NOMO-1 (cell line): Measurements from ENCODE around the gene TAGLN.
"Not testable (repeated sequence)": the region's sequence is repeated elsewhere in the genome, so short reads cannot be mapped to it uniquely, and the experiment has no call there.

Experiments
- DNase-seq, 2 experiments: peaks; one replicate each; lab custom pipeline; 2025; ENCODE audit not compliant: unreplicated experiment in 2 of 2; lab: John Stamatoyannopoulos, UW

Gene TAGLN

GRCh38 chr11:117195258-117195657 lies 3.9 kb upstream of the TAGLN start:
- no peak for DNase-seq

GRCh38 chr11:117195761-117196160 lies 3.4 kb upstream of the TAGLN start:
- no peak for DNase-seq

GRCh38 chr11:117197006-117197405 lies 2.2 kb upstream of the TAGLN start:
- DNase-seq: no peak

GRCh38 chr11:117197516-117198456 lies 1.4 kb upstream of the TAGLN start:
- DNase-seq: no peak

GRCh38 chr11:117198613-117199012 lies 557 bp upstream of the TAGLN start:
- DNase-seq: no peak

- DNase-seq: no peak
Measured at GRCh38 chr11:117199916-117200812, 994 bp downstream of the TAGLN start.

- DNase-seq: no peak
Measured at GRCh38 chr11:117200813-117201657, 1.9 kb downstream of the TAGLN start.

GRCh38 chr11:117201658-117202305 lies 2.6 kb downstream of the TAGLN start:
- no peak for DNase-seq

- DNase-seq: no peak
Measured at GRCh38 chr11:117202386-117203068, 3.4 kb downstream of the TAGLN start.

GRCh38 chr11:117203069-117203407 lies 3.9 kb downstream of the TAGLN start:
- no peak for DNase-seq

GRCh38 chr11:117204283-117205080 lies 5.3 kb downstream of the TAGLN start:
- DNase-seq: no peak

GRCh38 chr11:117205211-117205818 lies 6.1 kb downstream of the TAGLN start:
- no peak for DNase-seq

- not testable (repeated sequence) for DNase-seq
Measured at GRCh38 chr11:117206111-117206510, 6.9 kb downstream of the TAGLN start.

- not testable (repeated sequence) for DNase-seq
Measured at GRCh38 chr11:117206859-117207258, 7.7 kb downstream of the TAGLN start.

- not testable (repeated sequence) for DNase-seq
Measured at GRCh38 chr11:117207481-117207880, 8.3 kb downstream of the TAGLN start.

- DNase-seq: not testable (repeated sequence)
Measured at GRCh38 chr11:117208710-117209109, 9.5 kb downstream of the TAGLN start.

- not testable (repeated sequence) for DNase-seq
Measured at GRCh38 chr11:117209351-117210125, 10.4 kb downstream of the TAGLN start.

GRCh38 chr11:117210620-117211019 lies 11.4 kb downstream of the TAGLN start:
- no peak for DNase-seq
